Spinal cord (tissue), 10 donors: ENCODE data around the gene UBASH3A. TPM values are rescaled to one million over a fixed set of nuclear protein-coding genes. Genes with fewer than 3 reads are reported as not detected.

Source experiments
- DNase-seq, 6 donors: peaks; one replicate each; pipeline versions ENCODE4 v3.0.0 to v3.0.0-alpha.2; 2013 to 2015; ENCODE audit warnings: low spot score in 6 of 6, low read depth in 4 of 6
- H3K27ac ChIP-seq: one replicate; pipeline ENCODE4 v1.5.1; 2013; ENCODE audit warnings: low read depth, low read length, control low read depth
- H3K27me3 ChIP-seq: one replicate; pipeline ENCODE4 v1.6.1; 2013; ENCODE audit warnings: low read length; ENCODE audit not compliant: control insufficient read depth, insufficient read depth
- H3K36me3 ChIP-seq: one replicate; pipeline ENCODE4 v1.6.1; 2013; ENCODE audit warnings: low read length; ENCODE audit not compliant: control insufficient read depth, insufficient read depth
- H3K4me1 ChIP-seq: one replicate; pipeline ENCODE4 v1.6.1; 2013; ENCODE audit warnings: low read length; ENCODE audit not compliant: control insufficient read depth, insufficient read depth
- H3K4me3 ChIP-seq: one replicate; pipeline ENCODE4 v1.5.1; 2013; ENCODE audit warnings: low read depth, low read length, control low read depth
- H3K9me3 ChIP-seq: one replicate; pipeline ENCODE4 v1.6.1; 2013; ENCODE audit warnings: low read length; ENCODE audit not compliant: control insufficient read depth, insufficient read depth
- WGBS: methylation state at CpG from one replicate; pipeline ENCODE4 v1.1.5; 2013; ENCODE audit warnings: missing lambda C conversion rate; ENCODE audit not compliant: insufficient coverage; 5-methylcytosine and 5-hydroxymethylcytosine counted together
- polyA plus RNA-seq, 2 donors: library from polyadenylated mRNA; unstranded; fragments of 120-200 nt; gene quantifications; one replicate each; pipeline ENCODE4 v1.2.1, GENCODE V29; 2013; ENCODE audit not compliant: insufficient read length in 2 of 2
- total RNA-seq, 2 donors: library from RNA; depleted of rRNA in 1 of 2; stranded (reverse); fragments of 120-200 nt in 1 of 2; fragments of >200 nt in 1 of 2; gene quantifications; one replicate each; pipeline versions ENCODE4 v1.2.3 to v1.2.4, GENCODE V29; 2013 to 2014
- donor health status: healthy.

UBASH3A gene
- total and polyA plus RNA-seq, 4 donors, result 0.06 TPM; not detected in 3

GRCh38 chr21:42387843-42388340 is 15.8 kb upstream of the UBASH3A start:
- Histone ChIP-seq H3K27ac (no peak overlapping the region), H3K27me3 (no peaks in the 10 kb centered on the region), H3K9me3 (no peaks in the 10 kb centered on the region), H3K36me3 (no peaks in the 10 kb centered on the region), H3K4me3 (no peak overlapping the region), H3K4me1 (peaks cover 9% of the 10 kb centered on the region)
- no peak for DNase-seq
- WGBS, result no CpG with 5 or more reads among the region's 6 CpGs

- 57% methylated on average over 7 of the region's 20 CpGs for WGBS
- H3K4me1 ChIP-seq, result peaks cover 9% of the 10 kb centered on the region
- H3K27ac ChIP-seq, result no peak overlapping the region
- no peak for DNase-seq
- no peaks in the 10 kb centered on the region for H3K27me3 ChIP-seq
- no peaks in the 10 kb centered on the region for H3K36me3 ChIP-seq
- H3K4me3 ChIP-seq, result no peak overlapping the region
- no peaks in the 10 kb centered on the region for H3K9me3 ChIP-seq
Measured at GRCh38 chr21:42388740-42389448, 14.8 kb upstream of the UBASH3A start.

- Histone ChIP-seq H3K36me3 (no peaks in the 10 kb centered on the region), H3K4me1 (peaks cover 9% of the 10 kb centered on the region), H3K9me3 (no peaks in the 10 kb centered on the region), H3K27me3 (no peaks in the 10 kb centered on the region), H3K27ac (no peak overlapping the region), H3K4me3 (no peak overlapping the region)
- 35% methylated on average over 5 of the region's 6 CpGs for WGBS
- DNase-seq, result no peak
Measured at GRCh38 chr21:42389449-42389835, 14.3 kb upstream of the UBASH3A start.

GRCh38 chr21:42390193-42390592 is 13.5 kb upstream of the UBASH3A start:
- no peak overlapping the region for H3K4me3 ChIP-seq
- H3K36me3 ChIP-seq, result no peaks in the 10 kb centered on the region
- no peak for DNase-seq
- peaks cover 9% of the 10 kb centered on the region for H3K4me1 ChIP-seq
- no peaks in the 10 kb centered on the region for H3K27me3 ChIP-seq
- 40% methylated on average over 1 of the region's 5 CpGs for WGBS
- H3K27ac ChIP-seq, result no peak overlapping the region
- H3K9me3 ChIP-seq, result no peaks in the 10 kb centered on the region

GRCh38 chr21:42390696-42391095 is 13.0 kb upstream of the UBASH3A start:
- DNase-seq, result no peak
- no peaks in the 10 kb centered on the region for H3K27me3 ChIP-seq
- no peaks in the 10 kb centered on the region for H3K9me3 ChIP-seq
- H3K36me3 ChIP-seq, result no peaks in the 10 kb centered on the region
- H3K27ac ChIP-seq, result no peak overlapping the region
- peaks cover 9% of the 10 kb centered on the region for H3K4me1 ChIP-seq
- WGBS, result 83% methylated on average over 1 of the region's 2 CpGs
- H3K4me3 ChIP-seq, result no peak overlapping the region

- no peaks in the 10 kb centered on the region for H3K9me3 ChIP-seq
- WGBS, result 96% methylated on average over 4 of the region's 5 CpGs
- H3K27ac ChIP-seq, result no peak overlapping the region
- H3K27me3 ChIP-seq, result no peaks in the 10 kb centered on the region
- no peak overlapping the region for H3K4me3 ChIP-seq
- DNase-seq, result no peak
- no peaks in the 10 kb centered on the region for H3K36me3 ChIP-seq
- peaks cover 9% of the 10 kb centered on the region for H3K4me1 ChIP-seq
Measured at GRCh38 chr21:42391297-42391696, 12.4 kb upstream of the UBASH3A start.

- H3K27me3 ChIP-seq, result no peaks in the 10 kb centered on the region
- no peak overlapping the region for H3K27ac ChIP-seq
- peaks cover 12% of the 10 kb centered on the region for H3K4me1 ChIP-seq
- H3K36me3 ChIP-seq, result no peaks in the 10 kb centered on the region
- H3K4me3 ChIP-seq, result no peak overlapping the region
- 86% methylated on average over 10 of the region's 17 CpGs for WGBS
- no peak for DNase-seq
- no peaks in the 10 kb centered on the region for H3K9me3 ChIP-seq
Measured at GRCh38 chr21:42392731-42393442, 10.8 kb upstream of the UBASH3A start.

- Histone ChIP-seq H3K36me3 (no peaks in the 10 kb centered on the region), H3K4me1 (peaks cover 12% of the 10 kb centered on the region), H3K9me3 (no peaks in the 10 kb centered on the region), H3K27me3 (no peaks in the 10 kb centered on the region), H3K27ac (no peak overlapping the region), H3K4me3 (no peak overlapping the region)
- DNase-seq, result no peak
- 81% methylated on average over 4 of the region's 8 CpGs for WGBS
Measured at GRCh38 chr21:42393443-42393950, 10.2 kb upstream of the UBASH3A start.

- no peak overlapping the region for H3K27ac ChIP-seq
- 89% methylated on average over 6 of the region's 11 CpGs for WGBS
- no peaks in the 10 kb centered on the region for H3K9me3 ChIP-seq
- H3K4me1 ChIP-seq, result peaks cover 3% of the 10 kb centered on the region
- no peaks in the 10 kb centered on the region for H3K36me3 ChIP-seq
- DNase-seq, result no peak
- H3K27me3 ChIP-seq, result no peaks in the 10 kb centered on the region
- no peak overlapping the region for H3K4me3 ChIP-seq
Measured at GRCh38 chr21:42395302-42395701, 8.4 kb upstream of the UBASH3A start.
